Measurements from ENCODE around the gene CHST2.

GRCh38 chr3:143084856-143085731, 34.5 kb upstream of the CHST2 start:
- TF ChIP-seq CTCF (IDR thresholded peaks at IDR 0.05; ENCODE audit: low read length), result no peak
- TF ChIP-seq EZH2 (IDR thresholded peaks at IDR 0.05; ENCODE audit: borderline replicate concordance, low read length), result no peak
